ENCODE results near the gene ATP2C2.

Gene ATP2C2

DNA sequence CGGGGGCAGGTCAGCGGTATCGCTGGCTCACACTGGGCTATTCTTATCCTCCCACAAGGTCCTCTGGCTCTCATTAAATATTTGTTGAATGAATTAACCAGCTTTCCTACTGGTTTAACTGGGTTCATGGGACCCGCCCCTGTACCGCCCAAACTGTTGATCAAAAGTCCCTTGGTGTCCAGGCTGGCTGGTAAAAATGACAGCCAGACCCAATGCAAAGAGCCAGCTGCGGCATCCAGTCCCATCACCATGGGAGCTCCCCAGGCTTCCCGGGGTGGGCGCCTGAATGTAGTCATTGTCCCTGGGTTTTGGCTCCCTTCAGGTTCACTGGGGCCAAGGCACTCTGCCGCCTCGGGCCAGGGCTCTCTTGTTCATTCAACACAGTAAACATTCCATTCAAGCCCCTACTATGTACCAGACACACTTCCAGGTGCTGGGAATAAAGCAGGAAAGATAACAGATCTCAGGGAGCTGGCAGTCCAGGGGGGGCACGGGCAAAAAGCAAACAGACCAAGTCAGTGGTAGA is 11.7 kb upstream of the ATP2C2 start:
- no peak overlapping the region for H3K4me3 ChIP-seq (ENCODE audit: low read depth, low read length)
- H3K4me1 ChIP-seq (ENCODE audit: control insufficient read depth, insufficient read depth, low read length), result no peaks in the 10 kb centered on the region
- H3K27ac ChIP-seq (ENCODE audit: extremely low read depth, low read depth, low read length), result no peak overlapping the region
- no peaks in the 10 kb centered on the region for H3K36me3 ChIP-seq (ENCODE audit: control insufficient read depth in 2 of 2, insufficient read depth in 1 of 2, low read length in 2 of 2)
- TF ChIP-seq ZNF132 (tag by site-specific recombination; IDR thresholded peaks at IDR 0.05; ENCODE audit: borderline replicate concordance) (no peak), ZFHX2 (tag by site-specific recombination; conservative IDR thresholded peaks at IDR 0.05) (no peak), ZNF112 (tag by site-specific recombination; IDR thresholded peaks at IDR 0.05) (no peak), ZIC2 (tag by site-specific recombination; IDR thresholded peaks at IDR 0.05) (0 out of 2 replicates have a peak, but pooled peaks have one; percentile 9), ZNF138 (tag by site-specific recombination; IDR thresholded peaks at IDR 0.05; ENCODE audit: borderline replicate concordance) (no peak), ZNF354C (tag by site-specific recombination; IDR thresholded peaks at IDR 0.05; ENCODE audit: borderline replicate concordance, low read depth) (no peak), ZNF501 (tag by site-specific recombination; IDR thresholded peaks at IDR 0.05) (no peak), ZNF548 (tag by site-specific recombination; IDR thresholded peaks at IDR 0.05) (no peak), ZNF521 (tag by site-specific recombination; IDR thresholded peaks at IDR 0.05) (no peak), ZBTB26 (tag by site-specific recombination; optimal IDR thresholded peaks at IDR 0.05) (no peak), BCL11B (tag by site-specific recombination; IDR thresholded peaks at IDR 0.05; ENCODE audit: low read depth) (no peak), GLIS1 (tag by site-specific recombination; IDR thresholded peaks at IDR 0.05) (peak; percentile 15; the same call in 1 of the 2 replicates)
- TF ChIP-seq, protein P1, sequence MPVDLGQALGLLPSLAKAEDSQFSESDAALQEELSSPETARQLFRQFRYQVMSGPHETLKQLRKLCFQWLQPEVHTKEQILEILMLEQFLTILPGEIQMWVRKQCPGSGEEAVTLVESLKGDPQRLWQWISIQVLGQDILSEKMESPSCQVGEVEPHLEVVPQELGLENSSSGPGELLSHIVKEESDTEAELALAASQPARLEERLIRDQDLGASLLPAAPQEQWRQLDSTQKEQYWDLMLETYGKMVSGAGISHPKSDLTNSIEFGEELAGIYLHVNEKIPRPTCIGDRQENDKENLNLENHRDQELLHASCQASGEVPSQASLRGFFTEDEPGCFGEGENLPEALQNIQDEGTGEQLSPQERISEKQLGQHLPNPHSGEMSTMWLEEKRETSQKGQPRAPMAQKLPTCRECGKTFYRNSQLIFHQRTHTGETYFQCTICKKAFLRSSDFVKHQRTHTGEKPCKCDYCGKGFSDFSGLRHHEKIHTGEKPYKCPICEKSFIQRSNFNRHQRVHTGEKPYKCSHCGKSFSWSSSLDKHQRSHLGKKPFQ (tag by site-specific recombination; IDR thresholded peaks at IDR 0.05), result no peak
- CTCF ChIA-PET, result no interaction called here
- POLR2A ChIA-PET, result no interaction called here
- H3K9me3 ChIP-seq (ENCODE audit: control insufficient read depth, insufficient read depth, low read depth, low read length), result no peaks in the 10 kb centered on the region

DNA sequence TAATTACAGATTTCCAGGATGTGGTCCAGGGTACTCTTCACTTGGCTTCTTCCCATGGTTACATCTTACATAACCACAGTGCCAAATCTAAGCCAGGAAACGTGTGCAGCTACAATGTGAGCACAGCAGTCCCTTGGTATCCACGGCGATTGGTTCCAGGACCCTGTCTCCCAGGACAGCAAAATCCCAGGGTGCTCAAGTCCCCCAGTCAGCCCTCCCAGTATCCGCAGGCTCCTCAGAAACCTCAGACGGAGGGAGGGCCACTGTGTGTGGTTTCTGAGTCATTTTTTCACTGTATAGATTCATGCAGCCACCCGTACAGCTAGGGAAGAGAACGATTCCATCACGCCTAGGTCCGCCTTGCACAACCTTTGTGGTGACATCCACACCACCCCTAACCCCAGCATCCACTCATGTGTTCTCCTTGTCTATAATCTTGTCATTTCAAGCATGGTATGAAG is 11.1 kb upstream of the ATP2C2 start:
- Histone ChIP-seq H3K36me3 (ENCODE audit: control insufficient read depth in 2 of 2, insufficient read depth in 1 of 2, low read length in 2 of 2) (no peaks in the 10 kb centered on the region), H3K4me3 (ENCODE audit: low read depth, low read length) (no peak overlapping the region), H3K27ac (ENCODE audit: extremely low read depth, low read depth, low read length) (no peak overlapping the region), H3K9me3 (ENCODE audit: control insufficient read depth, insufficient read depth, low read depth, low read length) (no peaks in the 10 kb centered on the region), H3K4me1 (ENCODE audit: control insufficient read depth, insufficient read depth, low read length) (no peaks in the 10 kb centered on the region)
- POLR2A ChIA-PET, result no interaction called here
- CTCF ChIA-PET, result no interaction called here
- TF ChIP-seq YY2 (tag by site-specific recombination; IDR thresholded peaks at IDR 0.05) (no peak), ZNF777 (tag by site-specific recombination; IDR thresholded peaks at IDR 0.05; ENCODE audit: borderline replicate concordance) (no peak), ZFHX2 (tag by site-specific recombination; conservative IDR thresholded peaks at IDR 0.05) (no peak), ZNF701 (tag by site-specific recombination; IDR thresholded peaks at IDR 0.05) (no peak)

DNA sequence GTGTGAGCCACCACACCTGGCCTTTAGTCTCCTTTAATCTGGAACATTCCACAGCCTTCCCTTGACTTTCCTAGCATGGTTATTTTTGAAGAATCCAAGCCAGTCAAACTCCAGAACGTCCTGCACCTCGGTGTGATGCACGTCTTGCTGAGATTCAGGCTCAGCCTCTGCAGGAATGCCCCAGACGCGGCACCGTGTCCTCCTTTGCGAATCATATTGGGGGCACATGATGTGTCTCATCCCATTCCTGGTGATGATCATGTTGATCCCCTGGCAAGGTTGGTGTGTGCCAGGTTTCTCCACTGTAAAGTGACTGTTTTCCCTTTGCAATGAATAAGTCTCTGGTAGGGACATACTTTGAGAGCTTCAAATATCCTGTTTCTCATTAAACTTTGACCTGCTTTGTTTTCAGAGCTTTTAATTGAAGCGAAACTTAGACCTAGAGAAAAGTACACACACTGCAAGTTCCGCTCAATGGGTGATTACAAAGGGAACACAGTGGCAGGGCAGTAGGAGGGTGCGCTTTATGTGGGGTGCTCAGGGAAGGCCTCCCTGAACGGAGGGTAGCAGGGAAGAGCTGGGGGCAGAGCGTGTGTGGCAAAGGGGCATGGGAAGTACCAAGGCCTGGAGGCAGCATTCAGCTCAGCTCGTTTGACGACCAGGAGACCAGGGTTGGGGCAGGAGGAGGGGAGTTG is 9.6 kb upstream of the ATP2C2 start:
- TF ChIP-seq ZNF626 (tag by site-specific recombination; IDR thresholded peaks at IDR 0.05) (no peak), ZNF843 (tag by site-specific recombination; IDR thresholded peaks at IDR 0.05) (no peak), ZNF366 (tag by site-specific recombination; conservative IDR thresholded peaks at IDR 0.05) (no peak), ZNF624 (tag by site-specific recombination; IDR thresholded peaks at IDR 0.05) (no peak), HIC1 (tag by site-specific recombination; IDR thresholded peaks at IDR 0.05) (no peak)
- TF ChIP-seq, protein P2, sequence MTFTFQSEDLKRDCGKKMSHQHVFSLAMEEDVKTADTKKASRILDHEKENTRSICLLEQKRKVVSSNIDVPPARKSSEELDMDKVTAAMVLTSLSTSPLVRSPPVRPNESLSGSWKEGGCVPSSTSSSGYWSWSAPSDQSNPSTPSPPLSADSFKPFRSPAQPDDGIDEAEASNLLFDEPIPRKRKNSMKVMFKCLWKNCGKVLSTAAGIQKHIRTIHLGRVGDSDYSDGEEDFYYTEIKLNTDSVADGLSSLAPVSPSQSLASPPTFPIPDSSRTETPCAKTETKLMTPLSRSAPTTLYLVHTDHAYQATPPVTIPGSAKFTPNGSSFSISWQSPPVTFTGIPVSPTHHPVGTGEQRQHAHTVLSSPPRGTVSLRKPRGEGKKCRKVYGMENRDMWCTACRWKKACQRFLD (tag by site-specific recombination; IDR thresholded peaks at IDR 0.05), result no peak
- H3K4me3 ChIP-seq (ENCODE audit: low read depth, low read length), result no peak overlapping the region
- H3K4me1 ChIP-seq (ENCODE audit: control insufficient read depth, insufficient read depth, low read length), result no peaks in the 10 kb centered on the region
- H3K36me3 ChIP-seq (ENCODE audit: control insufficient read depth in 2 of 2, insufficient read depth in 1 of 2, low read length in 2 of 2), result no peaks in the 10 kb centered on the region
- ChIA-PET CTCF (interaction anchor here (0.5 to 1.1 kb wide), 2 partner anchors 51 to 82 kb away, joined by 4 read pairs; no protein-coding TSS in a partner anchor), POLR2A (no interaction called here)
- no peaks in the 10 kb centered on the region for H3K9me3 ChIP-seq (ENCODE audit: control insufficient read depth, insufficient read depth, low read depth, low read length)
- H3K27ac ChIP-seq (ENCODE audit: extremely low read depth, low read depth, low read length), result no peak overlapping the region

Data from HEK293 (cell line).